Fibroblast of pulmonary artery (primary cell): ENCODE results near the gene TSPAN9.

Source experiments
- DNase-seq: peaks from one replicate; pipeline ENCODE4 v3.0.0-alpha.2; 2010; ENCODE audit warnings: low read depth
- H3K4me3 ChIP-seq: replicated peaks from 2 replicates; pipeline ENCODE4 v1.5.1; 2011; ENCODE audit warnings: low read depth, mild to moderate bottlenecking, control low read depth, low read length, moderate library complexity
- TF ChIP-seq, protein P1 (sequence below): IDR thresholded peaks from 2 replicates; pipeline ENCODE4 v1.5.1; 2011; ENCODE audit warnings: mild to moderate bottlenecking, control low read depth, low read length, inconsistent platforms; ENCODE audit errors: missing control alignments

The TSPAN9 gene

DNA sequence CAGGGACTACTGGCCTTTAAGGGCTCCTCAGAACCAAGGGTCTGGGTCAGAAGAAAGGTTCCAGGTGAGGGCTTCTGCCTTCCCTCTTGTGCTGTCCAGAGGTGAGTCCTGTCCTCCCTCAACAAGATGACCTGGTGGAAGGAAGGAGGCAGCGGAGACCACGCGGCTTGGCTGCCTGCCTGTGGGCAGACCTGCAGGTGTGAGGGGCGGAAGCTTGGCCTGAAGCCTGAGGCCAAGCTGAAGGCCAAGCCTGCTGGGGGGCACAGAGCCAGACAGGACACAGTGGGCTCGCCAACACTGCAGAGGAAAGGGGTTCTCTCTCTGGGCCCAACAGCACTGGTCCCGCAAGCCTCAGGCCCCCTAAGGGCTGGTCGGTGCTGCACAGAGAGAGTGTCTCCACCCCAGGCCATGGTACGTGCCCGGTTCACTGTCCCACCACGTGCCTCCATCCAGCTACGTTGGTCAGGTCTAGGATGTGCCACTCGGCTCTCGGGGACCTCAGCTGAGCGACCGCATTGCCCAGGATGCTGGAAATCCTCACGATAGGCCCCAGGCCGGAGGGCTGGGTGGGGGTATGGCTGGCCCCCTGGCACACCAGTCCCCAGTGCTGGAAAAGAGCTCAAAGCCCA lies 243.8 kb downstream of the TSPAN9 start:
- DNase-seq: no peak
- no peak overlapping the region for H3K4me3 ChIP-seq
- TF ChIP-seq, protein P1, sequence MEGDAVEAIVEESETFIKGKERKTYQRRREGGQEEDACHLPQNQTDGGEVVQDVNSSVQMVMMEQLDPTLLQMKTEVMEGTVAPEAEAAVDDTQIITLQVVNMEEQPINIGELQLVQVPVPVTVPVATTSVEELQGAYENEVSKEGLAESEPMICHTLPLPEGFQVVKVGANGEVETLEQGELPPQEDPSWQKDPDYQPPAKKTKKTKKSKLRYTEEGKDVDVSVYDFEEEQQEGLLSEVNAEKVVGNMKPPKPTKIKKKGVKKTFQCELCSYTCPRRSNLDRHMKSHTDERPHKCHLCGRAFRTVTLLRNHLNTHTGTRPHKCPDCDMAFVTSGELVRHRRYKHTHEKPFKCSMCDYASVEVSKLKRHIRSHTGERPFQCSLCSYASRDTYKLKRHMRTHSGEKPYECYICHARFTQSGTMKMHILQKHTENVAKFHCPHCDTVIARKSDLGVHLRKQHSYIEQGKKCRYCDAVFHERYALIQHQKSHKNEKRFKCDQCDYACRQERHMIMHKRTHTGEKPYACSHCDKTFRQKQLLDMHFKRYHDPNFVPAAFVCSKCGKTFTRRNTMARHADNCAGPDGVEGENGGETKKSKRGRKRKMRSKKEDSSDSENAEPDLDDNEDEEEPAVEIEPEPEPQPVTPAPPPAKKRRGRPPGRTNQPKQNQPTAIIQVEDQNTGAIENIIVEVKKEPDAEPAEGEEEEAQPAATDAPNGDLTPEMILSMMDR: no peak

DNA sequence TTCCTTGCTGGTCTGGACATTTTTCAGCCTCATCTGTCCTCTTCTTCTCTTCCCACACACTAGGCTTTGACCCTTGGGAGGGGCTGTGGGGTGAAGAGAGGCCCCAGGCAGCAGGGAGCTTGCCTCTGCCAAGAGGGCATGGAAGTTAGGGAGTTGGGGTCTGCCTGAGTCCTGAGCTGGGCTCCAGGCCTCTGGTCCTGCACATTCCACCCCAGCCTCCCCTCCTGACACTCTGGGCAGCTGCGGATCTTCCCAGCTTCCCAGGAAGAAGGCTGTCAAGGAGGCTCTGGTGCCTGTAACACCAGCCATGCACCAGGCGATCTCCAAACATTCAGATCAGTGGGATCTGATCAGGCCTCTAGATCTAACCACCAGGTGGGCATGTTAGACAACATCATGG lies 244.7 kb downstream of the TSPAN9 start:
- H3K4me3 ChIP-seq: no peak overlapping the region
- DNase-seq: no peak
- TF ChIP-seq, protein P1: no peak

DNA sequence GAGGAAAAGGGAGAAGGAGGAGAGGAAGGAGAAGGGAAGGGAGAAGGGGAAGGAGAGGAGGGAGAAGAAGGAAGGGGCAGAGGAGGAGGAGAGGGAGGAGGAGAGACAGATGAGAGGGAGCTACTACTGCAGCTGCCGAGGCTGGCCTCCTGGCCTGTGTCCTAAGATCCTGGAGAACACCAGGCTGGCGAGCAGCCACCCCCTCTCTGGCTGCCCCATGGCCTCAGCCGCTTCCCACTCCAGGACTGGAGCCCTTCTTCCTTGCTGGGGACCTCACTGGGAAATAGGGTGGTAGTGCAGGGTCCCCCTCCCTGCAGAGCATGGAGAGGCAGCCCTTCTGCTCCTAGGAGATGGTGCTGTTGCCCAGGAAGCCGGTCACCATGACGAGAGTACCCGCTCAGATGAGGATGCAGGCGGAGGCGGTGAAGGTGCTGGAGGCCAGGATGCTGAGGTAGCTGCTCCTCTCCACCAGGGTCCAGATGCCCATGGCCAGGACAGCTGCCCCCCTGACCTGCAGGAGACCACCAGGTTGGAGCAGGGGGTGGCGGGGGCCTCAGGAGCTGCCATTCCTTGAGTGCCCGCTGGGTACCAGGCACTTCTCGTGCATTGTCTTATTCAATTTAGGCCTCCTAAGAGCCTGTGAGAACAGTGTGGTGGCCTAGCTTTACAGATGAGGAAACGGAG lies 246.0 kb downstream of the TSPAN9 start:
- DNase-seq: no peak
- no peak overlapping the region for H3K4me3 ChIP-seq
- TF ChIP-seq, protein P1: no peak

DNA sequence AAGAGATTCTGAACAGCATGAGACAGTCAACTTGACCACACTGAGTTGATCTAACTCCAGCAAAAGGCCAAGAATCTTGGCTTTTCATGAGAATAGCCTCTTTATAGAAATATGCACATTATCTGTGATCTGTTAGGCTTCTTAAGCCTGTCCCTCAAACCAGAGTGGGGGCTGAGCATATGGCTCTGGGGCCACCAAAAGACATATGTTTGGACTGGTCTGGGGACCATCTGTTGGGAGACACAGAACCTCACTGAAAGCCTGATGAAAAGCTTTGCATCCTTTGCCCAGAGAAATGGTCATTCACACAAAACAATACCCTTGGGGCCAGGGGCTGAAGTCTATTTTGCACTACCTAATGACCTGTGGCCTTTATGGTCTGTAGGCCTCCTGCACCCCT lies 248.6 kb downstream of the TSPAN9 start:
- no peak for DNase-seq
- TF ChIP-seq, protein P1: no peak
- H3K4me3 ChIP-seq: no peak overlapping the region

DNA sequence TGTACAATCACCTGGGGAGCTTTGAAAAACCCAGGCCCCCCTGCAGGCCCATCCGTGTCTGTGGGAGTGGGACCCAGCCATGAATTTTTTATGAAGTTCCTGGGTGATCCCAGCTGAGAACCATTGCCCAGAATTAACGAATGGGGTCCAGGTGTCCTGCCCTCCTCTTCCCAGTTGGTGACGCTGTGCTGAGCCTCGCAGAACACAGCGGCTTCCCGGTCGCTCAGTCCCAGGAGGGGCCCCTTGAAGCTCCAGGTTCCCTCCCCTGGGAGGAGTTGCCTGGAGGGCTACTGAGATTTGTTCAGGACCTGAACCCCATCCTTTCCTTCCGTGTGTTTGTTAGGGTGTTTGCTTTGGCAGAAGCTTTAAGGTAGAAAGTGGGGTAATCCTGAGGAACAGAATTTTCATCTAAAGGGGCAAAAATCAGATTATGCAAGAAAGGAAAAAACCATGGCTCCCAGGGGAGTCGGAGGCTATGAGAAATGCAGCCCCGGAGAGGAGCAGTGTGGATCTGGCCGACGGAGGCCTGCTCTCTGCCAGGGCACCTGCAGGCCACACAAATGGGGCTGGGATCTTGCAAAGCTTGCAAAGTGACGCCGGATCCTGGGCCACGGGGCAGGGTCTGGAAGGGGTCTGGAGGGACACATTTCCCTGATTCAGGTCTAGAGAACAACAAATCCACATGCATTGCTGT lies 249.1 kb downstream of the TSPAN9 start:
- H3K4me3 ChIP-seq: no peak overlapping the region
- DNase-seq: no peak
- TF ChIP-seq, protein P1: no peak

DNA sequence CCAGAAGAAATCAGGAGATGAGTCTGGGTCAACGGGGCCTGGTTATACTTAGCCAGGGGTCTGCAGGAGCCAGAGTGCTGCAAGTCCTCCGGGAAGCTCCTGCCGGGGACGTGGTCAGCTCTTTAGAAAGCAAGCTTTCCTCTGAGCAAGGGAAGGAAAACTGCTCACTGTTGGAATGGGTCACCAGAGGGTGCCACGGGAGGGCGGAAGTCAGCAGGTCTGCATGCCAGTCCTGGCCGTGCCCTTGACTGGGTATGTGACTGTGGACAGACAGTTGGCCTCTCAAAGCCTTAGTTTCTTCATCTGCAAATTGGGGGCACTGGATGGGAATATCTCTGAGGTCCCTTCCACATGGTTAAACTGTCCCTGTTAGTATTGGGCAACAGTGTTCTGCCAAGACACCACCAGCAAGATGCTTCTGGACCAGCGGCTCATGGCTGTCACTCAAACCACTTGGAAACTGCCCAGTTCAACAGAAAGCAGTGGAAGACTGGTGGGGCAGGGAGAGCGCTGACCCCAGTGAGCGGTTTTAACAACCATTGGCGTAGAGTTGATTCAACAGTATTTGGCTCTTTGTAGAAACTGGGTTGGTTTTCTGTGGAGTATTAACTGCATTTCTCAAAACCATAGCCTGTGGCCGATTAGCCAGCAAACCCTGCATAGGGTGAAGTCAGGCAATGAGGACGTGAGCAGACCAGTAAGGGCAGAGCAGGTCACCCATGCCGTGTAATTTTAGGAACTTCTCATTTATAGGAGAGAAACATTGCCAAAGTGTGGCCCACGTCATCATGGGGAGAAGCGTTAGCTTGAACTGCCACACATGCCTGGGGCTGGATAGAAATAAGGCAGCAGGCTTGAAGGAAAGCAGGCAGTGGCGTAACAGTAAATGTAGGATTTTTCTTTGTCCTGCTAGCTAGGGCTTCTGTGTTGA lies 249.9 kb downstream of the TSPAN9 start:
- TF ChIP-seq, protein P1: no peak
- no peak for DNase-seq
- no peak overlapping the region for H3K4me3 ChIP-seq
